Measurements from ENCODE around the gene CNPY1. TPM values are rescaled to one million over a fixed set of nuclear protein-coding genes. Genes with fewer than 3 reads are reported as not detected.

Gene CNPY1
- not detected in 2 replicates for total RNA-seq

DNA sequence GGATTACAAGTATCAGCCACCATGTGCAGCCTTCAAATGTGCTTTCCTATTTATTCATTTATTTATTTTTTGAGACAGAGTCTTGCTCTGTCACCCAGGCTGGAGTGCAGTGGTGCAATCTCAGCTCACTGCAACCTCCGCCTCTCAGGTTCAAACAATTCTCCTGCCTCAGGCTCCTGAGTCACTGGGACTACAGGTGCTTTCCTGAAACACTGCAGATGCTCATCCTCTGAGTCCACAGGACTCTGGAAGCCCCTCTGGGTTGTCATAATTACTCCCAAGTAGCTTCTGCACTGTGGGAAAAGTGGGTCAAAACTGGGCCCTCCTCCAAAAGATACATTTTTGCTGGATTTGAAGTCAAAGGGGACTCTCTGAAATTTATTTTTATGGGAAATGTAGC is at the start of gene CNPY1:
Gene CNPY1, minus strand, starts transcription at position 111 of the 400 bp plus-strand sequence. CDS start 630 bp downstream, outside the sequence.

DNA sequence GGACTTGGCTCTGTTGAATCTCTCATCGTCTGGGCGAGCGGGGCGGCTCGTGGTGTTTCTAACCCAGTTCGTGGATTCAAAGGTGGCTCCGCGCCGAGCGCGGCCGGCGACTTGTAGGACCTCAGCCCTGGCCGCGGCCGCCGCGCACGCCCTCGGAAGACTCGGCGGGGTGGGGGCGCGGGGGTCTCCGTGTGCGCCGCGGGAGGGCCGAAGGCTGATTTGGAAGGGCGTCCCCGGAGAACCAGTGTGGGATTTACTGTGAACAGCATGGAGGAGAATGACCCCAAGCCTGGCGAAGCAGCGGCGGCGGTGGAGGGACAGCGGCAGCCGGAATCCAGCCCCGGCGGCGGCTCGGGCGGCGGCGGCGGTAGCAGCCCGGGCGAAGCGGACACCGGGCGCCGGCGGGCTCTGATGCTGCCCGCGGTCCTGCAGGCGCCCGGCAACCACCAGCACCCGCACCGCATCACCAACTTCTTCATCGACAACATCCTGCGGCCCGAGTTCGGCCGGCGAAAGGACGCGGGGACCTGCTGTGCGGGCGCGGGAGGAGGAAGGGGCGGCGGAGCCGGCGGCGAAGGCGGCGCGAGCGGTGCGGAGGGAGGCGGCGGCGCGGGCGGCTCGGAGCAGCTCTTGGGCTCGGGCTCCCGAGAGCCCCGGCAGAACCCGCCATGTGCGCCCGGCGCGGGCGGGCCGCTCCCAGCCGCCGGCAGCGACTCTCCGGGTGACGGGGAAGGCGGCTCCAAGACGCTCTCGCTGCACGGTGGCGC is 88.1 kb downstream of the CNPY1 start, which contains the start of gene EN2:
Gene EN2, plus strand, starts transcription at position 19 of the 767 bp plus-strand sequence. Its CDS starts 249 bp downstream, at position 268.

Other genes starting within 250 kb of the CNPY1 start
- 295 and 428 TPM in 2 replicates for gene INSIG1, start 248.7 kb downstream of the CNPY1 start, total RNA-seq
- gene EN2, start 88.4 kb downstream of the CNPY1 start, total RNA-seq: not detected in 2 replicates
- gene RBM33, start 98.1 kb upstream of the CNPY1 start, total RNA-seq: 20.2 and 26.4 TPM in 2 replicates

Measured in subcutaneous preadipocyte (primary cell).